Mucosa of stomach (tissue), 1 donor: ENCODE results near the gene MAP7.
"Not testable (repeated sequence)": the region's sequence is repeated elsewhere in the genome, so short reads cannot be mapped to it uniquely, and the experiment has no call there.

Experiments
- H3K27me3 ChIP-seq: one replicate; pipeline ENCODE4 v1.7.0; 2013; ENCODE audit warnings: mild to moderate bottlenecking, low read length; ENCODE audit not compliant: control insufficient read depth, insufficient read depth
- H3K36me3 ChIP-seq: one replicate; pipeline ENCODE4 v1.7.0; 2013; ENCODE audit warnings: low read length; ENCODE audit not compliant: control insufficient read depth, insufficient read depth
- H3K4me1 ChIP-seq: one replicate; pipeline ENCODE4 v1.7.0; 2013; ENCODE audit warnings: mild to moderate bottlenecking, low read length; ENCODE audit not compliant: control insufficient read depth, insufficient read depth
- H3K4me3 ChIP-seq: one replicate; pipeline ENCODE4 v1.7.0; 2013; ENCODE audit warnings: low read length
- H3K9ac ChIP-seq: one replicate; pipeline ENCODE4 v1.7.0; 2013; ENCODE audit warnings: mild to moderate bottlenecking, low read length, moderate library complexity
- H3K9me3 ChIP-seq: one replicate; pipeline ENCODE4 v1.7.0; 2013; ENCODE audit warnings: mild to moderate bottlenecking, low read length, moderate library complexity; ENCODE audit not compliant: control insufficient read depth
- donor health status: Pancreatic carcinoma.

MAP7 gene

GRCh38 chr6:136492409-136492808 is 57.8 kb downstream of the MAP7 start:
- Histone ChIP-seq H3K4me1 (no peaks in the 10 kb centered on the region), H3K9ac (no peak overlapping the region), H3K4me3 (no peak overlapping the region), H3K27me3 (no peaks in the 10 kb centered on the region), H3K36me3 (no peaks in the 10 kb centered on the region), H3K9me3 (no peaks in the 10 kb centered on the region)

- Histone ChIP-seq H3K27me3 (no peaks in the 10 kb centered on the region), H3K9me3 (no peaks in the 10 kb centered on the region), H3K4me3 (no peak overlapping the region), H3K9ac (no peak overlapping the region), H3K4me1 (no peaks in the 10 kb centered on the region), H3K36me3 (no peaks in the 10 kb centered on the region)
These were observed 58.5 kb downstream of the MAP7 start for GRCh38 chr6:136491754-136492153.

GRCh38 chr6:136491251-136491650 is 59.0 kb downstream of the MAP7 start:
- Histone ChIP-seq H3K36me3 (no peaks in the 10 kb centered on the region), H3K4me1 (no peaks in the 10 kb centered on the region), H3K27me3 (no peaks in the 10 kb centered on the region), H3K4me3 (no peak overlapping the region), H3K9ac (no peak overlapping the region), H3K9me3 (no peaks in the 10 kb centered on the region)

GRCh38 chr6:136489689-136490033 is 60.6 kb downstream of the MAP7 start:
- H3K4me1 ChIP-seq, H3K36me3 ChIP-seq, H3K9me3 ChIP-seq: not testable (repeated sequence)

GRCh38 chr6:136487759-136488425 is 62.3 kb downstream of the MAP7 start:
- no peaks in the 10 kb centered on the region for H3K9me3 ChIP-seq
- no peaks in the 10 kb centered on the region for H3K27me3 ChIP-seq
- H3K36me3 ChIP-seq = no peaks in the 10 kb centered on the region
- H3K4me1 ChIP-seq = no peaks in the 10 kb centered on the region
- no peak overlapping the region for H3K4me3 ChIP-seq
- H3K9ac ChIP-seq = no peak overlapping the region

More at GRCh38 chr6:136489689-136490033, 60.6 kb downstream of the MAP7 start:
- not testable (repeated sequence) for H3K9ac ChIP-seq, H3K27me3 ChIP-seq, H3K4me3 ChIP-seq

GRCh38 chr6:136486357-136486756 is 63.9 kb downstream of the MAP7 start:
- Histone ChIP-seq H3K27me3 (no peaks in the 10 kb centered on the region), H3K4me1 (no peaks in the 10 kb centered on the region), H3K9me3 (no peaks in the 10 kb centered on the region), H3K9ac (no peak overlapping the region), H3K36me3 (no peaks in the 10 kb centered on the region), H3K4me3 (no peak overlapping the region)

- H3K9me3 ChIP-seq = no peaks in the 10 kb centered on the region
- H3K27me3 ChIP-seq = no peaks in the 10 kb centered on the region
- H3K9ac ChIP-seq = no peak overlapping the region
- no peak overlapping the region for H3K4me3 ChIP-seq
- no peaks in the 10 kb centered on the region for H3K4me1 ChIP-seq
- H3K36me3 ChIP-seq = no peaks in the 10 kb centered on the region
These were observed 66.3 kb downstream of the MAP7 start for GRCh38 chr6:136483906-136484305.

GRCh38 chr6:136483005-136483404 is 67.2 kb downstream of the MAP7 start:
- not testable (repeated sequence) for H3K9ac ChIP-seq, H3K9me3 ChIP-seq, H3K4me1 ChIP-seq, H3K27me3 ChIP-seq, H3K4me3 ChIP-seq, H3K36me3 ChIP-seq

- Histone ChIP-seq H3K36me3 (no peaks in the 10 kb centered on the region), H3K4me1 (peaks cover under 1% of the 10 kb centered on the region), H3K9ac (no peak overlapping the region), H3K4me3 (no peak overlapping the region), H3K27me3 (no peaks in the 10 kb centered on the region), H3K9me3 (no peaks in the 10 kb centered on the region)
These were observed 72.7 kb downstream of the MAP7 start for GRCh38 chr6:136477548-136477947.

- Histone ChIP-seq H3K4me3 (no peak overlapping the region), H3K4me1 (peaks cover 16% of the 10 kb centered on the region), H3K9ac (no peak overlapping the region), H3K27me3 (no peaks in the 10 kb centered on the region), H3K9me3 (no peaks in the 10 kb centered on the region), H3K36me3 (no peaks in the 10 kb centered on the region)
These were observed 74.5 kb downstream of the MAP7 start for GRCh38 chr6:136475686-136476085.

GRCh38 chr6:136474241-136474640 is 76.0 kb downstream of the MAP7 start:
- Histone ChIP-seq H3K36me3 (no peaks in the 10 kb centered on the region), H3K9ac (no peak overlapping the region), H3K9me3 (no peaks in the 10 kb centered on the region), H3K4me1 (peaks cover 16% of the 10 kb centered on the region), H3K27me3 (no peaks in the 10 kb centered on the region), H3K4me3 (no peak overlapping the region)

GRCh38 chr6:136471922-136472321 is 78.3 kb downstream of the MAP7 start:
- H3K9ac ChIP-seq = no peak overlapping the region
- H3K9me3 ChIP-seq = no peaks in the 10 kb centered on the region
- H3K4me1 ChIP-seq = peaks cover 16% of the 10 kb centered on the region
- H3K27me3 ChIP-seq = no peaks in the 10 kb centered on the region
- H3K4me3 ChIP-seq = no peak overlapping the region
- no peaks in the 10 kb centered on the region for H3K36me3 ChIP-seq

- Histone ChIP-seq H3K4me3 (no peak overlapping the region), H3K9ac (no peak overlapping the region), H3K27me3 (no peaks in the 10 kb centered on the region), H3K4me1 (peaks cover 16% of the 10 kb centered on the region), H3K36me3 (no peaks in the 10 kb centered on the region), H3K9me3 (no peaks in the 10 kb centered on the region)
These were observed 78.8 kb downstream of the MAP7 start for GRCh38 chr6:136471372-136471771.
